Activated T-cell treated with anti-CD3 and anti-CD28 coated beads, Interleukin-2, amount 50 U/mL, for 4 hours (primary cell): ENCODE measurements around the gene ZBTB44. TPM values are rescaled to one million over a fixed set of nuclear protein-coding genes. Genes with fewer than 3 reads are reported as not detected.
"Not testable (repeated sequence)": the region's sequence is repeated elsewhere in the genome, so short reads cannot be mapped to it uniquely, and the experiment has no call there.

ENCODE experiments used
- ATAC-seq, 2 donors: fragments of 200-7000 bp; cut with Tn5 transposase; one replicate each; pipeline ENCODE4 v1.10.0; 2021
- DNase-seq: peaks from one replicate; pipeline ENCODE4 v3.0.0-alpha.2; 2020
- H3K27me3 Mint-ChIP-seq: one replicate; pipeline ENCODE4 v1.8.0; 2021; ENCODE audit warnings: low read depth, mixed read lengths
- H3K36me3 Mint-ChIP-seq: one replicate; pipeline ENCODE4 v1.8.0; 2022; ENCODE audit warnings: mixed read lengths; ENCODE audit not compliant: insufficient read depth
- H3K4me1 Mint-ChIP-seq: one replicate; pipeline ENCODE4 v1.8.0; 2021; ENCODE audit warnings: low read depth, mixed read lengths
- H3K4me3 Mint-ChIP-seq: one replicate; pipeline ENCODE4 v1.8.0; 2021; ENCODE audit warnings: mild to moderate bottlenecking, moderate library complexity, mixed read lengths
- H3K9me3 Mint-ChIP-seq: one replicate; pipeline ENCODE4 v1.8.0; 2021; ENCODE audit warnings: mixed read lengths
- total RNA-seq, 3 donors: library from RNA; stranded (reverse); gene quantifications; one replicate each; pipeline ENCODE4 v1.2.1, GENCODE V29; 2021

The ZBTB44 gene, protein sequence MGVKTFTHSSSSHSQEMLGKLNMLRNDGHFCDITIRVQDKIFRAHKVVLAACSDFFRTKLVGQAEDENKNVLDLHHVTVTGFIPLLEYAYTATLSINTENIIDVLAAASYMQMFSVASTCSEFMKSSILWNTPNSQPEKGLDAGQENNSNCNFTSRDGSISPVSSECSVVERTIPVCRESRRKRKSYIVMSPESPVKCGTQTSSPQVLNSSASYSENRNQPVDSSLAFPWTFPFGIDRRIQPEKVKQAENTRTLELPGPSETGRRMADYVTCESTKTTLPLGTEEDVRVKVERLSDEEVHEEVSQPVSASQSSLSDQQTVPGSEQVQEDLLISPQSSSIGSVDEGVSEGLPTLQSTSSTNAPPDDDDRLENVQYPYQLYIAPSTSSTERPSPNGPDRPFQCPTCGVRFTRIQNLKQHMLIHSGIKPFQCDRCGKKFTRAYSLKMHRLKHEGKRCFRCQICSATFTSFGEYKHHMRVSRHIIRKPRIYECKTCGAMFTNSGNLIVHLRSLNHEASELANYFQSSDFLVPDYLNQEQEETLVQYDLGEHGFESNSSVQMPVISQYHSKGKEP
- 10 to 100 TPM; 31.6 to 32.7 (median 31.6) TPM for total RNA-seq

DNA sequence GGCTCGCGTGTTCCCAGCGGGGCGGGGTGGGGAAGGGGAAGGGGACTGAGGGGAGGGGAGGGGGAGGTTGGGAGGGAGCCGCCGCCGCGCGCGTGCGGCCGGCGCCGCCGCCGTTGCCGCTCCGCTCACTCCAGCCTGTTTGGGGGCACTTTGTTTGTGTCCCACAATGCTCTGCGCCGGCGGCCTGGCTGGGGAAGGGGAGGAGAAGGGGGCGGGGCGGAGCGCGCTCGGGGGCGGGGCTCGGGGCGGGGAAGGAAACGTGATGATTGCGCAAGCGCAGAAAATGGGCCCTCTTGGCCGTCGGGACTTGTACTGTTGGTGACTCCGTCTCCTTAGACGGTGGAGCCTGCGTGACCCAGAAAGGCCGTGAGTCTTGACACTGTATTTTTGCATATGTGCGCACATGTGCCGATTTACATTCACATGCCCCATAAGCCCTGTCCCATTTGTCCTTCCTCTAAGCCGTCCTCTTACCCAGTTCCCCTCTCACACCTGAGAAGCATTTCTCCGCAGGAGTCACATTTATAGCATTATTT is at the start of gene ZBTB44:
TSS of gene ZBTB44 (minus strand) at position 168 of the 536 bp plus-strand sequence. CDS start 53,044 bp downstream, outside the sequence.
- DNase-seq (peak; percentile 87), ATAC-seq (peak; percentile 81 to 85)
- Mint-ChIP-seq H3K36me3 (no peaks in the 10 kb centered on the region), H3K4me1 (peaks cover 40% of the 10 kb centered on the region), H3K4me3 (peak within 1 kb of the TSS; percentile 92), H3K27me3 (no peaks in the 10 kb centered on the region), H3K9me3 (no peaks in the 10 kb centered on the region)

DNA sequence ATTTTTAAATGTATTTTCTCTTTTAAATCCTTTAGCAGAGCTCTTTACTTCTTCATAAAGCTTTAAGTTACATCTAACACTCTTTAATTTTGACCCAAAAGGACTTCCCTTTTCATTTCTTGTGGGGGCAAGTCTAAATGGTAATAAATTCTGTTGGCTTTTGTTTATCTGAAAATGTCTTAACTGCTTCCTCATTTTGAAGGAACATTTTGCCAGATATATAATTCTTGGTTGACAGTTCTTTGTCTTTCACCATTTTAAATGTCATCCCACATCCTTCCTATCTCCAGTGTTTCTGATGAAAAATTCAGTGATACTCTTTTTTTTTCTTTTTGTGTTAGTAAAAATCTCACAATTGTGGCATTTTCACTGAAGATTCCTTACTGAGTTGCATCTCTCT is 44.7 kb upstream of the ZBTB44 start:
- DNase-seq, result no peak
- peaks cover 23% of the 10 kb centered on the region for H3K9me3 Mint-ChIP-seq
- H3K36me3 Mint-ChIP-seq, result no peaks in the 10 kb centered on the region
- H3K27me3 Mint-ChIP-seq, result no peaks in the 10 kb centered on the region
- H3K4me1 Mint-ChIP-seq, result no peaks in the 10 kb centered on the region
- no peak overlapping the region for H3K4me3 Mint-ChIP-seq
- no peak for ATAC-seq

DNA sequence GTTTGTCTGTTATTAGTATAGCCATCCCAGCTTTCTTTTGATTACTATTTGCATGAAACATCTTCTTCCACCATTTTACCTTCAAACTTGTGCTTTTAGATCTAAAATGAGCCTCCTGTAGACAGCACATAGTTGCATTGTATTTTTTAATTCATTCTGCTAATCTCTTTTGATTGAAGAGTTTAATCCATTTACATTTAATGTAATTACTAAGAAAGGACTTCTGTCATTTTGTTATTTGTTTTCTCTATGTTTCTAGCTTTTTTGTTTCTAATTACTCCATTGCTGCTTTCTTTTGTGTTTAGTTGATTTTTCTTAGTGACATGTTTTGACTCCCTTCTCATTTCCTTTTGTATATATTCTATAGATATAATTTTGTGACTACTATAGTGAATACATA is 43.7 kb upstream of the ZBTB44 start:
- DNase-seq, result no peak
- Mint-ChIP-seq H3K4me1 (no peaks in the 10 kb centered on the region), H3K4me3 (no peak overlapping the region)

DNA sequence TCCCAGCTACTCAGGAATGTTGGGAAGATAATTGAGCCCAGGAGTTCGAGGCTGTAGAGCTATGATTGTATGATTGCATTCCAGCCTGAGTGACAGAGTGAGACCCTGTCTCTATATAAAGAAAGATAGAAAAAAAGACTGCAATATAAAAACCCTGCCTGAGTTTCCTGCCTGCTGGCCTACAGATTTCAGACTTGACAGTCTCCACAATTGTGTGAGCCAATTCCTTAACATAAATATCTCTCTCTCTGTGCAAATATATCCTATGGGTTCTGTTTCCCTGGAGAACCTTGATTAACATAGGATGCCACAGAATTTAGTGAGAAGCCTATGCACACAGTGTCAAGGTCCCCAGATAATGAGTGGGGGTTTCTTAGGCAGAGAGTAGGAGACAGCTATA is 32.5 kb upstream of the ZBTB44 start:
- Mint-ChIP-seq H3K9me3 (peaks cover 4% of the 10 kb centered on the region), H3K4me1 (no peaks in the 10 kb centered on the region), H3K36me3 (no peaks in the 10 kb centered on the region), H3K27me3 (no peaks in the 10 kb centered on the region), H3K4me3 (no peak overlapping the region)
- no peak for DNase-seq
- ATAC-seq, result no peak

More for the DNA sequence above, 43.7 kb upstream of the ZBTB44 start:
- Mint-ChIP-seq H3K27me3 (no peaks in the 10 kb centered on the region), H3K36me3 (no peaks in the 10 kb centered on the region), H3K9me3 (peaks cover 23% of the 10 kb centered on the region)
- ATAC-seq, result no peak

DNA sequence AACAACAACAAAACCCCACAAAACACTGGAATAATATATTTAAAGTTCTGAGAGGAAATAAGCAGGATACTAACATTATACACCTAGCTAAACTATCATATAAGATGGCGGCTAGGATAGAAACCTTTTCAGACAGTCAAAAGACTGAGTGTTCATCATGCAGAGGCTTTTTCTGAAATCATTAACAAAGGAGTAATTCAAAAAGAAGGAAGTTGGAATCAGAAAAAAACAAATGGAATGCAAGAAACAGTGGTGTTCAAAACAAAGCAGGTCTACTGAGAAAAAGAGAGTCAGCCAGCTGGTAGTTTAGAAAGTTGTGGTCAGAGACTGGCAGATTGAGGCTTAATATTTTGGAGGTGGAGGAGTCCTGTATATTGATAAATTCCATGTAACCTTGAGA is 30.1 kb upstream of the ZBTB44 start:
- peaks cover 18% of the 10 kb centered on the region for H3K9me3 Mint-ChIP-seq
- DNase-seq (no peak), ATAC-seq (no peak)
- no peak overlapping the region for H3K4me3 Mint-ChIP-seq
- peaks cover 13% of the 10 kb centered on the region for H3K4me1 Mint-ChIP-seq
- no peaks in the 10 kb centered on the region for H3K27me3 Mint-ChIP-seq
- H3K36me3 Mint-ChIP-seq, result peaks cover 3% of the 10 kb centered on the region

DNA sequence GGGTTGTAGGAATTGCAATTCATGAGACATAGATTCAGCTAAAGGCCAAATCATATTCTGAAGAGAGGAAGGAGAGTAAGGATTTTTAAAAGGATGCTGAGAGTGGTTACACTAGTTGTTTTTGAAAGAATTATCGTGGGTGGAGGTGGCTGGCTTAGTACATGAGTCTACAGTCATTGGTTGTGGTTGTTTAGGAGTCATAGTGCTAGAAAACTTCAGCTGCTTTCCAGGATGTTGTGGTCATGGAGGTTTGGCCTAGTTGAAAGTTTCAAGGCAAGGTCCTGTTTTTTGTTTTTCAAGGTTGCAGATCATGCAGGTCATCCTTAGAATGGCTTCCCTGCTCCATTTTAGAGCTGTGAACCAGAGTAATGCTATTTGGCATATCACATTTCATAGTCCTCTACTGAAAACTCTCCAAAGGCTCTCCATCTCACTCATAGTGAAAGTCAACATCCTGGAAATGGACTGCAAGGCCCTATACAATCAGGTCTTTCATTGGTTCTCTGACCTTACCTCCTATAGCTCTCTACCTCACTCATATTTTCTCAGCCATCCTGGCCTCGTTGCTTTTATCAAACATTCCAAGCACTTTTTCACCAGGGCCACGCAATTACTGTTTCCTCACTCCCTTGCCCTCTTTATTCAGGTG is 26.1 kb upstream of the ZBTB44 start:
- peak; percentile 65 to 75 for ATAC-seq
- no peak overlapping the region for H3K4me3 Mint-ChIP-seq

DNA sequence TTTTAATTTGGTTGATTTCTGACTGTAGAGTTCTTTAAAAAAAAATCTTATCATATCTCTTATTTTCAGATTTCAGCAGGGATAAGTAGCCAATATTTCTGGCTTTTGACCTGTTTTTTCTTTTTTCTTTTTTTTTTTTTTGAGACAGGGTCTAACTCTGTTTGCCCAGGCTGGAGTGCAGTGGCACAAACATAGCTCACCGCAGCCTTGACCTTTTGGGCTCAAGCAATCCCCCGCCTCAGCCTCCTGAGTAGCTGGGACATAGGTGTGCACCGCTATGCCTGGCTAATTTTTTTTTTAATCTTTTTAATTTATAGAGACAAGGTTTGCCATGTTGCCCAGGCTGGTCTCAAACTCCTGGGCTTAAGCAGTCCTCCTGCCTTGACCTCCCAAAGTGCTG is 23.9 kb upstream of the ZBTB44 start:
- ATAC-seq, result no peak
- Mint-ChIP-seq H3K4me3 (no peak overlapping the region), H3K4me1 (peaks cover 17% of the 10 kb centered on the region), H3K9me3 (peaks cover 14% of the 10 kb centered on the region), H3K27me3 (no peaks in the 10 kb centered on the region), H3K36me3 (peaks cover 6% of the 10 kb centered on the region)
- DNase-seq, result no peak

More for the DNA sequence above, 26.1 kb upstream of the ZBTB44 start:
- Mint-ChIP-seq H3K36me3 (peaks cover 6% of the 10 kb centered on the region), H3K4me1 (peaks cover 17% of the 10 kb centered on the region), H3K9me3 (peaks cover 18% of the 10 kb centered on the region), H3K27me3 (no peaks in the 10 kb centered on the region)
- DNase-seq, result no peak

DNA sequence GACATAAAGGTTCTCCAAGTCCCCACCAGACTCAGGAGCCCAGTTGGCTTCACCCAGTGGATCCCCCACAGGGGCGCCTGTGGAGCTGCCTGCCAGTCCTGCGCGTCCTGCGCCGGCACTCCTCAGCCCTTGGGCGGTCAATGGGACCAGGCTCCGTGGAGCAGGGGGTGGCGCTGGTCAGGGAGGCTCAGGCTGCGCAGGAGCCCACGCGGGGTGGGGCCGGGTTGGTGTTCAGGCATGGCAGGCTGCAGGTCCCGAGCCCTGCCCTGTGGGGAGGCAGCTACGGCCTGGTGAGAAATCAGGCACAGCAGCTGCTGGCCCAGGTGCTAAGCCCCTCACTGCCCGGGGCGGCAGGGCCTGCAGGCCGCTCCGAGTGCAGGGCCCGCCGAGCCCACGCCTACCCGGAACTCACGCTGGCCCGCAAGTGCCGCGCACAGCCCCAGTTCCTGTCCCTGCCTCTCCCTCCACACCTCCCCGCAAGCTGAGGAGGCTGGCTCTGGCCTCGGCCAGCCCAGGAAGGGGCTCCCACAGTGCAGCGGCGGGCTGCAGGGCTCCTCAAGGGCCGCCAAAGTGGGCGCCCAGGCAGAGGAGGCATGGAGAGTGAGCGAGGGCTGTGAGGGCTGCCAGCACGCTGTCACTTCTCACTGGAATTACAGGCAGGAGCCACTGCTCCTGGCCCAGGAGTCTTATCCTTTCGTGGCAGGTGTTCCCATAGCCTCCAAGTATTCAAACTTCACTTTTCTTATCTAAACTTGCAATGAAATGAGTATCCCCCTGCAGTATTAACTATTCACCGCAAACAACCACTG is 22.8 kb upstream of the ZBTB44 start:
- Mint-ChIP-seq H3K9me3 (peaks cover 14% of the 10 kb centered on the region), H3K4me1 (peaks cover 17% of the 10 kb centered on the region), H3K27me3 (no peaks in the 10 kb centered on the region), H3K36me3 (peaks cover 6% of the 10 kb centered on the region), H3K4me3 (no peak overlapping the region)
- ATAC-seq (no peak), DNase-seq (no peak)

DNA sequence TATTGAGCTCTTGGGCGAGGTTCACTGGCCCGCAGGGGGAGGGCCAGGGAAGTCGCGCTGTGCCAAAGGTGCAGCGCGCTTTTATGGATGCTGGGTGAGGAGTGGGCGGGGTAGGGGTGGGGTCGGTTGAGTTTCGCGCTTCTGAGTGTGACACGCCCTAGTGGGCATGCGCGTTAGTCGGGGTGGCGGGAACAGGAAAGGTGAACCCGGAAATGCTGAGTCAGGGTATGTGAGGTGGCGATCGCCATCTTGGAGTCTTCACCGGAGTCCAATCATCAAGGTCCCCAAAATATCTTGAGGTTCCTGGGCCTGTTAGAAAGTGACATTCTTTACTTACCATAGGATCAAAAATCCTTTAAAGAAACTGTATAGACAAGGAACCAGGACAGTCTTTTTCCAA is 16.7 kb upstream of the ZBTB44 start:
- H3K4me1 Mint-ChIP-seq, H3K9me3 Mint-ChIP-seq, H3K27me3 Mint-ChIP-seq, ATAC-seq, H3K4me3 Mint-ChIP-seq, DNase-seq, H3K36me3 Mint-ChIP-seq: not testable (repeated sequence)

DNA sequence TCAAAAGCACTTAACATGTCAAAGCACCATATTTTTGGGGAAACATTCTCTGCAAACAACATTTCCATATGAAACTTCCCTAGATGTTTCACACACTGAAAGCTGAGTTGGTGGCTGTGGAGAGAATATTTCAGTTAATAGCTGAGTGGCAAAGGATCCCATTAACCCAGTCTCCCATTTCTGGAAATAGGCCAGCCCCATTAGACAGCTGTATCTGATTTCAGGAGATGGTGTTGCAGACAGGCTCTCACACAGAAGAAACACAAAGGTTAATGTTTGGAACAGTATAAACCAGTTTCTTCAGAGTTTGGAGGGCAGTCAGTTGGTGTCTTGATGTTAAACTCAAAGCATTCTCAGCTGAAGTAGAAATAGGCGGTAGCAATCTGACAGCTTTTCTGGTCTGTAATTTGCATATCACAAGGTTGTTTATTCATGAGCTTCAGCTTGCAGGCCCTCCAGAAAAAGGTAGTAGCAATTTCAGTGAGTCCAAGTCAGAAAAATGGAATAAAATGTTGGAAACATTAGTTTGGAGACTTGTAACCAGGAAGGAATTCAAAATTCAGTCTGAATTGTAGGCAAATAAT is 15.5 kb upstream of the ZBTB44 start:
- ATAC-seq, result no peak
- Mint-ChIP-seq H3K9me3 (no peaks in the 10 kb centered on the region), H3K27me3 (no peaks in the 10 kb centered on the region), H3K4me1 (no peaks in the 10 kb centered on the region), H3K4me3 (no peak overlapping the region), H3K36me3 (peaks cover 3% of the 10 kb centered on the region)
- no peak for DNase-seq

DNA sequence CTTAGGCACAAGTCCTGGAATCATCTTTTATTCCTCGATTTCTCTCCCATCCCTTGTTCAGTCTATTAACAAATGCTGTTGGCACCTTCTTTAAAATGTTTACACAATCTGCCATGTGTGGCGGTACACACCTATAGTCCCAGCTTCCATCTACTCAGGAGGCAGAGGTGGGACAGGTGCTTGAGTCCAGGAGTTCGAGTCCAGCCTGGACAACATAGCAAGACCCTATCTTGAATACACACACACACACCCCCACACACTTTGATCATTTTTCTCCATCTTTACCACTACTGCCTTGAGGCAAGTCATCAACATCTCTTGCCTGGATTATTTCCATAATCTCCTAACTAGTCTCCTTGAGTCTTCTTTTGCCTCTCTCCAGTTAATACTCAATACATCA is 13.7 kb upstream of the ZBTB44 start:
- peaks cover 4% of the 10 kb centered on the region for H3K36me3 Mint-ChIP-seq
- no peaks in the 10 kb centered on the region for H3K9me3 Mint-ChIP-seq
- H3K27me3 Mint-ChIP-seq, result no peaks in the 10 kb centered on the region
- H3K4me1 Mint-ChIP-seq, result no peaks in the 10 kb centered on the region
- H3K4me3 Mint-ChIP-seq, result no peak overlapping the region
- no peak for DNase-seq
- no peak for ATAC-seq

DNA sequence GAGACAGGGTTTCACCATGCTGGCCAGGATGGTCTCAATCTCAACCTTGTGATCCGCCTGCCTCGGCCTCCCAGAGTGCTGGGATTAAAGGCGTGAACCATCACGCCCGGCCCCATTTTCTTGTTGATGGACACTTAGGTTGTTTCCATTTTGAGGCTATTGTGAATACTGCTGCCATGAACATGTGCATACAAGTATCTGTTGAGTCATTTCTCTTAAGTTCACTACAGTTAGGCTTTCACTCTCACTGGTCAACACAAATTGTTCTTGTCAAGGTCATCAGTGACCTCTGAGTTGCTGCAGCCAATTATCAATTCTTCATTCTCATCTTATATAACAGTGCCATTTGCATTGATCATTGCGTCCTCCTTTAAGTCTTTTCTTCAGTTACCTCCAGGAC is 13.0 kb upstream of the ZBTB44 start:
- Mint-ChIP-seq H3K4me1 (no peaks in the 10 kb centered on the region), H3K27me3 (no peaks in the 10 kb centered on the region), H3K36me3 (peaks cover 4% of the 10 kb centered on the region), H3K9me3 (no peaks in the 10 kb centered on the region), H3K4me3 (no peak overlapping the region)
- DNase-seq, result no peak
- ATAC-seq, result no peak

DNA sequence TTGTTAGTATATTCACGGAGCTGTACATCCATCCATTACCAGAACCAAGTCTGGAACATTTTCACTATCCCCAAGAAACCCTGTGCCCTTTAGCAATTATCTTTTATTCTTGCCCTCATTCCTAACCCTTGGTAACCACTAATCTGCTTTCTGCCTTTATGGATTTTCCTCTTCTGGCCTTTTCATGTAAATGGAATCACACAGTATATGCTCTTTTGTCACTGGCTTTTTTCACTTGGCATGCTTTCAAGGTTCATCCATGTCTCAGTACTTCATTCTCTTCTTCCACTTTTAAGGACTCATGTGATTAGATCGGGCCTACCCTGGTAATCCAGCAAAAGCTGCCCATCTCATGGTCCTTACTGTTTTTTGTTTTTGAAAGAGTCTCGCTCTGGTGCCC is 11.0 kb upstream of the ZBTB44 start:
- H3K4me1 Mint-ChIP-seq, result no peaks in the 10 kb centered on the region
- H3K27me3 Mint-ChIP-seq, result no peaks in the 10 kb centered on the region
- peaks cover 12% of the 10 kb centered on the region for H3K9me3 Mint-ChIP-seq
- H3K36me3 Mint-ChIP-seq, result peaks cover 4% of the 10 kb centered on the region
- no peak overlapping the region for H3K4me3 Mint-ChIP-seq
- DNase-seq, result no peak
- ATAC-seq, result no peak
